ENCODE results near the gene TP53I3. TPM values are rescaled to one million over a fixed set of nuclear protein-coding genes. Genes with fewer than 3 reads are reported as not detected.

Gene TP53I3
- polyA plus RNA-seq, 1 experiment, result 45.1 TPM

DNA sequence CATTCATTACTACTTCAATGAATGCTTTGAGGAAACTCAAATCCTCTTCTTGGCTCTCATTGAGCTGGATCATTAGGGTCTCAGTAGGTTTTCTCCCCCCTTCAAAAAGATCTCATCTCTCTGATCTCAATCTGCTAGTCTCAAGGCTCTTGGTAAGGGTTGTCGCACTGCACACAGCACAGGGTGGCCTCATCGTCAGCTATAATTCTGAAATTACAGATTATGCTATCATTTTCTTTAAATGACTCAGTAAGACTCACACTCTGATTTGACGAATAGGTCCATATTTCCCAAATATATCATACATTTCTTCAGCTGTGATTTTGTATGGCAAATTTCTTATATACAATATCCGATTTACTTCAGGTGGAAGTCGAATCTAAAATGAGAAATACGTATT, 10.8 kb downstream of the TP53I3 start:
- TF ChIP-seq, protein P1, sequence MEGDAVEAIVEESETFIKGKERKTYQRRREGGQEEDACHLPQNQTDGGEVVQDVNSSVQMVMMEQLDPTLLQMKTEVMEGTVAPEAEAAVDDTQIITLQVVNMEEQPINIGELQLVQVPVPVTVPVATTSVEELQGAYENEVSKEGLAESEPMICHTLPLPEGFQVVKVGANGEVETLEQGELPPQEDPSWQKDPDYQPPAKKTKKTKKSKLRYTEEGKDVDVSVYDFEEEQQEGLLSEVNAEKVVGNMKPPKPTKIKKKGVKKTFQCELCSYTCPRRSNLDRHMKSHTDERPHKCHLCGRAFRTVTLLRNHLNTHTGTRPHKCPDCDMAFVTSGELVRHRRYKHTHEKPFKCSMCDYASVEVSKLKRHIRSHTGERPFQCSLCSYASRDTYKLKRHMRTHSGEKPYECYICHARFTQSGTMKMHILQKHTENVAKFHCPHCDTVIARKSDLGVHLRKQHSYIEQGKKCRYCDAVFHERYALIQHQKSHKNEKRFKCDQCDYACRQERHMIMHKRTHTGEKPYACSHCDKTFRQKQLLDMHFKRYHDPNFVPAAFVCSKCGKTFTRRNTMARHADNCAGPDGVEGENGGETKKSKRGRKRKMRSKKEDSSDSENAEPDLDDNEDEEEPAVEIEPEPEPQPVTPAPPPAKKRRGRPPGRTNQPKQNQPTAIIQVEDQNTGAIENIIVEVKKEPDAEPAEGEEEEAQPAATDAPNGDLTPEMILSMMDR (IDR thresholded peaks at IDR 0.05; ENCODE audit: insufficient read depth, low read depth, low read length), result no peak
- POLR2A ChIA-PET, result no interaction called here
- Histone ChIP-seq H3K36me3 (ENCODE audit: control insufficient read depth, insufficient read depth, low read length) (peaks cover 4% of the 10 kb centered on the region; the same call in 1 of the 2 replicates), H3K4me3 (ENCODE audit: low read depth, low read length) (no peak overlapping the region), H3K27me3 (ENCODE audit: control insufficient read depth, insufficient read depth, low read length) (no peaks in the 10 kb centered on the region)
- DNase-seq (ENCODE audit: low read depth), result no peak
- CTCF ChIA-PET, result interaction anchor here (0.6 to 1.9 kb wide), 5 partner anchors 9 to 273 kb away, joined by 3 to 7 read pairs (median 3); partner anchors contain the start of gene ATAD2B

DNA sequence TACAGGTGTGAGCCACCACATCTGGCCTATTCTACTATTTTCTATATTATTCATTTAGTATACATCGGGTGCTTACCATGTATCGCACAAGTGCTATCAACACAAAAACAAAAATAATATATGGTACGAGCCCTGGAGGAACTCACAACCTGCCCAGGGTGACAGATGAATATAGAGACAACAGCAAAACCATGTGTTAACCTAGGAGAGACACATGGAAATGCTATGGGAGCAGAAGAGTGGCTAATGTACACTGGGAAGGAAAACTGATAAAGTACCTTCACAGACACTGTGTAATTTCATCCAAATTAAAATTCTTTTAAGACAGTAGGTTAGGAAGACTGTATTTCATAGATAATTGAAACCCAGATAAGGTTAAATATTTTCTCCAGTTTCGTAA, 12.4 kb downstream of the TP53I3 start:
- Histone ChIP-seq H3K4me3 (ENCODE audit: low read depth, low read length) (no peak overlapping the region), H3K36me3 (ENCODE audit: control insufficient read depth, insufficient read depth, low read length) (peaks cover 5% of the 10 kb centered on the region; the same call in 1 of the 2 replicates), H3K27me3 (ENCODE audit: control insufficient read depth, insufficient read depth, low read length) (no peaks in the 10 kb centered on the region)
- DNase-seq (ENCODE audit: low read depth), result no peak
- ChIA-PET CTCF (interaction anchor here (0.7 to 1.9 kb wide), 3 partner anchors 11 to 273 kb away, joined by 3 to 7 read pairs (median 3); partner anchors contain the start of gene ATAD2B), POLR2A (no interaction called here)
- TF ChIP-seq, protein P1 (IDR thresholded peaks at IDR 0.05; ENCODE audit: insufficient read depth, low read depth, low read length), result no peak

DNA sequence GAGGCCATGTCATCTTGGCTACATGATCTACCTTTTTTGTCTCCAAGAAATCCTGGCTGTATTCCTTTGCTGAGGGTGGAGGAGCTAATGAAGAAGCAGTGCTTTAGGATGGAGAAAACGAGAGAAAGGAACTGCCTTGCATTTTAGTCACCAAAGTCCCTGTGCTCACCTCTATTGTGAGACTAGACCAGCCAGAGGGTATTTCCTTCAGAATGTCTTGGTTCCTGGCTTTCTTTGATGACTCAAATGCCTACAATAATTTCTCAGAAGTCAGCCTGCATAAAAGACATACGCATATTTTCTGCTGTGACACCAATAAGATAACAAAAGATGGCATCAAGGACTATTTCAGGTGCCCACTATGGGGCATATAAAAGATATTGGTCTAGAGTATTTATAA, 19.3 kb downstream of the TP53I3 start:
- Histone ChIP-seq H3K4me3 (ENCODE audit: low read depth, low read length) (no peak overlapping the region), H3K36me3 (ENCODE audit: control insufficient read depth, insufficient read depth, low read length) (peaks cover 5% of the 10 kb centered on the region; the same call in 1 of the 2 replicates), H3K27me3 (ENCODE audit: control insufficient read depth, insufficient read depth, low read length) (no peaks in the 10 kb centered on the region)
- DNase-seq (ENCODE audit: low read depth), result no peak
- CTCF ChIA-PET, result interaction anchor here (1.3 to 2.2 kb wide), 2 partner anchors 15 to 138 kb away, joined by 5 to 8 read pairs; partner anchors contain the start of gene ATAD2B
- POLR2A ChIA-PET, result no interaction called here
- TF ChIP-seq, protein P1 (IDR thresholded peaks at IDR 0.05; ENCODE audit: insufficient read depth, low read depth, low read length), result no peak

DNA sequence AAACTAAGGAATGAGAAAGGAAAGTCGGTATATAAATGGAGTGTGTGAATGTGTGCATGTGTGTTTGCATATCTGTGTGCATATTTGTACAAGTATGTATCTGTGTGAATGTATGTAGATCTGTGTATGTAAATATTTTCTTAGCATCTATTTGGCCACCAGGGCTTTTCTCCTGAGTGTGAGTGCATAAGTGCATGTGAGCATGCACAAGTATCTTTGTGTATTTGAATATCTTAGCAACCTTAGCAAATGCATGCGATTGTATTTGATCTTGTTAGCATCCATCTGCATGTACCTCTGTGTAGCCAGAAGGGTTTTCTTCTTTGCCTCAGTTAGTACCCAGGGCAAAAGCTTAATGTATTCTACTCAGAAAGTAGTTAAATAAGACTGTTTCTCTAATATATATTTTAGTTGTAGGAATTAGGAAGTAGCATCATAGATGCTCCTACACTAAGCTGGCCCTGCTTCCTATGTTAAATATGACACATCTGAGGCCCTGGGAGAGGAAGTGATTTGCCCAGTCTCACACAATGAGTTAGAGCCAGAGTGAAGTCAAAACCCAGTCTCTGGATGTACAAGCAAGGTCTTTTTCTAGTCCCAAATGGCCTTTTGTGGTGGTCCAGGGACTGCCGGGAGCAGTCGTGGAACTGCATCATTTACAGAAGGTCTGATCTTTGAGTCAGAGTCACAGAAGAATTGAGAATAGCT, 25.9 kb downstream of the TP53I3 start:
- DNase-seq (ENCODE audit: low read depth), result no peak
- TF ChIP-seq, protein P1 (IDR thresholded peaks at IDR 0.05; ENCODE audit: insufficient read depth, low read depth, low read length), result no peak
- Histone ChIP-seq H3K36me3 (ENCODE audit: control insufficient read depth, insufficient read depth, low read length) (no peaks in the 10 kb centered on the region), H3K27me3 (ENCODE audit: control insufficient read depth, insufficient read depth, low read length) (no peaks in the 10 kb centered on the region), H3K4me3 (ENCODE audit: low read depth, low read length) (no peak overlapping the region)
- ChIA-PET POLR2A (no interaction called here), CTCF (interaction anchor here (0.6 to 1.5 kb wide), 3 partner anchors 12 to 131 kb away, joined by 3 to 4 read pairs (median 3); partner anchors contain the start of genes TP53I3 and WDCP)

DNA sequence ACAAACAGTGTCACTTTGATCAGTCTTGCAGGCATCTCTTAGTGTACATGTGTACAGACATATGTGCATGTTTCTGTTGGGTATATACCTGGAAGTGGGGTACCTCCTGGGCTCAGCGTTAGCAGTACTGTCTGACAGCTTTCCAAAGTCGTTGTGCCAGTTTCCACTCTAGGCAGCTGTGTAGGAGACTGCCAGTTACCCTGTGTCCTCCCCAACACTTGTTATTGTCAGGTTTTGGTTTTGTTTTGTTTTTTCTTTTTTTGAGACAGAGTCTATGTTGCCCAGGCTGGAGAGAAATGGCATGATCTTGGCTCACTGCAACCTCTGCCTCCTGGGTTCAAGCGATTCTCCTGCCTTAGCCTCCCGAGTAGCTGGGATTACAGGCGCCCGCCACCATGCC, 28.9 kb downstream of the TP53I3 start:
- no peak overlapping the region for H3K4me3 ChIP-seq (ENCODE audit: low read depth, low read length)
- TF ChIP-seq, protein P1 (IDR thresholded peaks at IDR 0.05; ENCODE audit: insufficient read depth, low read depth, low read length), result no peak
- H3K36me3 ChIP-seq (ENCODE audit: control insufficient read depth, insufficient read depth, low read length), result no peaks in the 10 kb centered on the region
- no peak for DNase-seq (ENCODE audit: low read depth)
- ChIA-PET POLR2A (no interaction called here), CTCF (no interaction called here)
- H3K27me3 ChIP-seq (ENCODE audit: control insufficient read depth, insufficient read depth, low read length), result no peaks in the 10 kb centered on the region

Measured in BJ (cell line).